ENCODE results near the gene ALAS1. TPM values are rescaled to one million over a fixed set of nuclear protein-coding genes. Genes with fewer than 3 reads are reported as not detected.
A peak's percentile ranks its signal among the peaks of the same experiment; 100 is the strongest.

ALAS1 gene
- total and polyA plus RNA-seq, 2 experiments from 2014 or later: 85.3 to 90.1 TPM

GRCh38 chr3:52231502-52232278 is 33.7 kb downstream of the ALAS1 start:
- Histone ChIP-seq H3K4me2 (no peak overlapping the region), H3K4me1 (ENCODE audit: insufficient read depth) (no peaks in the 10 kb centered on the region), H2AFZ (no peak overlapping the region), H3K36me3 (replicated peaks; ENCODE audit: insufficient read depth, low read depth) (no peaks in the 10 kb centered on the region), H4K20me1 (ENCODE audit: insufficient read depth, poor library complexity, severe bottlenecking) (no peaks in the 10 kb centered on the region), H3K9me2 (replicated peaks; ENCODE audit: insufficient read depth) (no peaks in the 10 kb centered on the region), H3K4me3 (no peak overlapping the region), H3K27ac (no peak overlapping the region), H3K9me3 (ENCODE audit: low read depth) (no peaks in the 10 kb centered on the region), H3K79me2 (peaks cover 19% of the 10 kb centered on the region), H3K27me3 (no peaks in the 10 kb centered on the region)
- DNase-seq (ENCODE audit: low spot score): peak; percentile 80
- 82% methylated on average over 34 of the region's 34 CpGs for WGBS (ENCODE audit: low lambda C conversion rate, missing lambda C conversion rate)
- TF ChIP-seq CTCF (IDR thresholded peaks at IDR 0.05; ENCODE audit: poor library complexity): peak; percentile 66
- no peak for TF ChIP-seq EZH2phosphoT487 (IDR thresholded peaks at IDR 0.05; ENCODE audit: low read depth, severe bottlenecking, unreplicated experiment)
- no peak for TF ChIP-seq EZH2 (IDR thresholded peaks at IDR 0.05; ENCODE audit: borderline replicate concordance)

- Histone ChIP-seq H3K36me3 (replicated peaks; ENCODE audit: insufficient read depth, low read depth) (no peaks in the 10 kb centered on the region), H3K27me3 (no peaks in the 10 kb centered on the region), H3K27ac (no peak overlapping the region), H4K20me1 (ENCODE audit: insufficient read depth, poor library complexity, severe bottlenecking) (no peaks in the 10 kb centered on the region), H3K4me3 (no peak overlapping the region), H3K4me1 (ENCODE audit: insufficient read depth) (peaks cover 6% of the 10 kb centered on the region), H3K4me2 (no peak overlapping the region), H3K79me2 (peaks cover 26% of the 10 kb centered on the region), H2AFZ (no peak overlapping the region), H3K9me2 (replicated peaks; ENCODE audit: insufficient read depth) (no peaks in the 10 kb centered on the region), H3K9me3 (ENCODE audit: low read depth) (no peaks in the 10 kb centered on the region)
- no peak for DNase-seq (ENCODE audit: low spot score)
- TF ChIP-seq CTCF (IDR thresholded peaks at IDR 0.05; ENCODE audit: poor library complexity): peak; percentile 26
- no peak for TF ChIP-seq EZH2 (IDR thresholded peaks at IDR 0.05; ENCODE audit: borderline replicate concordance)
- TF ChIP-seq EZH2phosphoT487 (IDR thresholded peaks at IDR 0.05; ENCODE audit: low read depth, severe bottlenecking, unreplicated experiment): no peak
- WGBS (ENCODE audit: low lambda C conversion rate, missing lambda C conversion rate): 91% methylated on average over 24 of the region's 28 CpGs
Measured at GRCh38 chr3:52232279-52233107, 34.5 kb downstream of the ALAS1 start.

GRCh38 chr3:52233108-52233591 is 35.2 kb downstream of the ALAS1 start:
- 92% methylated on average over 5 of the region's 5 CpGs for WGBS (ENCODE audit: low lambda C conversion rate, missing lambda C conversion rate)
- Histone ChIP-seq H3K27ac (no peak overlapping the region), H3K9me3 (ENCODE audit: low read depth) (no peaks in the 10 kb centered on the region), H3K27me3 (no peaks in the 10 kb centered on the region), H3K36me3 (replicated peaks; ENCODE audit: insufficient read depth, low read depth) (no peaks in the 10 kb centered on the region), H3K79me2 (peaks cover 31% of the 10 kb centered on the region), H3K4me3 (no peak overlapping the region), H2AFZ (no peak overlapping the region), H3K4me2 (no peak overlapping the region), H4K20me1 (ENCODE audit: insufficient read depth, poor library complexity, severe bottlenecking) (peaks cover 5% of the 10 kb centered on the region), H3K9me2 (replicated peaks; ENCODE audit: insufficient read depth) (no peaks in the 10 kb centered on the region), H3K4me1 (ENCODE audit: insufficient read depth) (peaks cover 13% of the 10 kb centered on the region)
- TF ChIP-seq EZH2phosphoT487 (IDR thresholded peaks at IDR 0.05; ENCODE audit: low read depth, severe bottlenecking, unreplicated experiment) (no peak), EZH2 (IDR thresholded peaks at IDR 0.05; ENCODE audit: borderline replicate concordance) (no peak), CTCF (IDR thresholded peaks at IDR 0.05; ENCODE audit: poor library complexity) (no peak)
- DNase-seq (ENCODE audit: low spot score): no peak
